GM23248 (cell line): ENCODE measurements around the gene ZNF546.

ENCODE experiments used
- EZH2 ChIP-seq: fragments of 200-600 bp; sonication (generic); IDR thresholded peaks from 2 replicates; pipeline ENCODE4 v1.6.1; 2018; ENCODE audit warnings: antibody characterized with exemption, mild to moderate bottlenecking; ENCODE audit not compliant: insufficient read depth, poor library complexity, severe bottlenecking
- EZH2phosphoT487 ChIP-seq: fragments of 200-600 bp; sonication (generic); IDR thresholded peaks from 2 replicates; pipeline ENCODE4 v1.6.1; 2018; ENCODE audit warnings: antibody characterized with exemption, moderate library complexity, mild to moderate bottlenecking, low read depth; ENCODE audit not compliant: insufficient read depth

DNA sequence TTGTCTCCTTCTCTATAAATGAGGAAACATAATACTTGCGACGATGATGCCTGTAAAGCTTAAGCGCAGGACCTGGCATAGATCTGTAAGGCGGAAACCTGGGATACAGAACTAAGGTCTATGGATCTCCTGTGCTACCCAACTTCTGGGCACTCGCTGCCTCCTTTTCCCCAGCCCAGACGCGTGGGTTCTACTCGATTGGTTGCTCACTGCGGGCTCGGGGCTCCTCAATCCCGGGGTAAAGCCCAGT lies 26.5 kb upstream of the ZNF546 start:
- no peak for TF ChIP-seq EZH2
- TF ChIP-seq EZH2phosphoT487: no peak
